Endothelial cell of umbilical vein (primary cell): ENCODE measurements around the gene NUDT16L1. TPM values are rescaled to one million over a fixed set of nuclear protein-coding genes. Genes with fewer than 3 reads are reported as not detected.

Source experiments
- BruUV-seq: library from RNA; stranded (reverse); fragments of 400-500 nt; replicated peaks from 2 replicates; lab custom pipeline; 2021; lab: Mats Ljungman, UMichigan
- CTCF ChIA-PET: fragments of 300-600, 350-600 bp; sonication (Branson Sonifier 250); formaldehyde crosslinking; loops from one replicate; lab custom pipeline; 2021; ENCODE audit warnings: antibody characterized with exemption, inconsistent platforms; lab: Charles Lee
- POLR2A ChIA-PET: fragments of 300-600, 350-600 bp; sonication (Branson Sonifier 250); formaldehyde crosslinking; loops from one replicate; lab custom pipeline; 2021; ENCODE audit warnings: antibody characterized with exemption, inconsistent platforms; lab: Charles Lee
- DNase-seq: peaks from one replicate; pipeline ENCODE4 v3.0.0-alpha.2; 2011; ENCODE audit warnings: low read depth, low spot score
- FAIRE-seq: peaks from 2 replicates; lab custom pipeline; 2011; peaks lifted over from hg19 to GRCh38; lab: Jason Lieb, UNC
- H2AFZ ChIP-seq: 2 replicates; pipeline ENCODE4 v1.6.0; 2012; ENCODE audit warnings: low read depth, low read length, control low read depth, inconsistent platforms
- H3K27ac ChIP-seq: 2 replicates; pipeline ENCODE4 v1.5.1; 2011; ENCODE audit warnings: low read depth, mild to moderate bottlenecking, control low read depth, low read length, moderate library complexity; ENCODE audit not compliant: insufficient read depth
- H3K27me3 ChIP-seq, 2 experiments: 2 replicates each; pipeline versions ENCODE4 v1.6.0 to v1.6.1; 2011; ENCODE audit warnings: low read length in 2 of 2, mixed read lengths in 1 of 2; ENCODE audit not compliant: control insufficient read depth in 2 of 2, insufficient read depth in 2 of 2
- H3K36me3 ChIP-seq, 2 experiments: 2 replicates in 1 of 2; 3 replicates in 1 of 2; pipeline ENCODE4 v1.5.1; 2011; ENCODE audit warnings: low read length in 2 of 2, mild to moderate bottlenecking in 1 of 2, moderate library complexity in 1 of 2; ENCODE audit not compliant: control insufficient read depth in 2 of 2, insufficient read depth in 2 of 2; ENCODE audit errors: extremely low read depth in 1 of 2
- H3K4me1 ChIP-seq: 3 replicates; pipeline ENCODE4 v1.5.1; 2011; ENCODE audit warnings: mild to moderate bottlenecking, low read length; ENCODE audit not compliant: control insufficient read depth, insufficient read depth; ENCODE audit errors: extremely low read depth
- H3K4me2 ChIP-seq: 2 replicates; pipeline ENCODE4 v1.6.1; 2011; ENCODE audit warnings: low read length, control low read depth, mixed read lengths; ENCODE audit not compliant: insufficient read depth
- H3K4me3 ChIP-seq, 3 experiments: fragments of 200-600 bp in 1 of 3; sonication (generic), shearing (Covaris generic) in 1 of 3; replicated peaks in 1 of 3; 2 replicates each; pipeline ENCODE4 v1.5.1; 2011 to 2016; ENCODE audit warnings: control low read depth in 3 of 3, low read length in 3 of 3, mild to moderate bottlenecking in 2 of 3, inconsistent platforms in 1 of 3, low read depth in 1 of 3, moderate library complexity in 1 of 3; ENCODE audit not compliant: insufficient read depth in 1 of 3
- H3K79me2 ChIP-seq: 2 replicates; pipeline ENCODE4 v1.6.0; 2012; ENCODE audit warnings: low read length, inconsistent platforms; ENCODE audit not compliant: control insufficient read depth, insufficient read depth
- H3K9ac ChIP-seq: replicated peaks from 2 replicates; pipeline ENCODE3; 2011; ENCODE audit warnings: low read length, control low read depth; ENCODE audit not compliant: insufficient read depth; ENCODE audit errors: extremely low read depth
- H3K9me1 ChIP-seq: replicated peaks from 3 replicates; pipeline ENCODE4 v1.6.0; 2011; ENCODE audit warnings: mild to moderate bottlenecking, low read length; ENCODE audit not compliant: control insufficient read depth, insufficient read depth; ENCODE audit errors: extremely low read depth
- H3K9me3 ChIP-seq: replicated peaks from 2 replicates; pipeline ENCODE4 v1.5.1; 2012; ENCODE audit warnings: low read length, inconsistent platforms; ENCODE audit not compliant: control insufficient read depth, insufficient read depth
- H4K20me1 ChIP-seq: replicated peaks from 2 replicates; pipeline ENCODE3; 2011; ENCODE audit warnings: mild to moderate bottlenecking, low read length; ENCODE audit not compliant: control insufficient read depth, insufficient read depth; ENCODE audit errors: extremely low read depth
- CTCF ChIP-seq, 2 donors: IDR thresholded peaks; 1 replicate in 1 of 2; 2 replicates in 1 of 2; pipeline ENCODE4 v1.5.1; 2011; ENCODE audit warnings: low read length in 2 of 2, mild to moderate bottlenecking in 2 of 2, moderate library complexity in 2 of 2, control low read depth in 1 of 2, inconsistent platforms in 1 of 2, low read depth in 1 of 2; ENCODE audit not compliant: insufficient read depth in 1 of 2; ENCODE audit errors: extremely low read depth in 1 of 2
- EZH2 ChIP-seq: IDR thresholded peaks from 2 replicates; pipeline ENCODE4 v1.6.1; 2012; ENCODE audit warnings: borderline replicate concordance, low read depth, mild to moderate bottlenecking, moderate library complexity, low read length, inconsistent platforms; ENCODE audit not compliant: severe bottlenecking
- GATA2 ChIP-seq: IDR thresholded peaks from 2 replicates; pipeline ENCODE4 v1.7.0; 2011; ENCODE audit warnings: low read depth, mild to moderate bottlenecking, moderate library complexity, mixed read lengths, low read length; ENCODE audit not compliant: insufficient read length, insufficient read depth
- JUN ChIP-seq: IDR thresholded peaks from 2 replicates; pipeline ENCODE4 v1.6.1; 2011; ENCODE audit warnings: borderline replicate concordance, low read depth; ENCODE audit not compliant: insufficient read length, insufficient read depth
- MYC ChIP-seq: IDR thresholded peaks from one replicate; pipeline ENCODE4 v1.6.1; 2011; ENCODE audit warnings: mild to moderate bottlenecking, low read depth, low read length
- POLR2A ChIP-seq: IDR thresholded peaks from 2 replicates; pipeline ENCODE4 v1.6.1; 2012; ENCODE audit warnings: low read depth, mild to moderate bottlenecking, control low read depth, low read length
- dilution Hi-C: fragments of 300-500 bp; cut with MboI; formaldehyde crosslinking; loops from one replicate; pipeline ENCODE4 v1.15.0; 2019; ENCODE audit warnings: low sequenced_read_pairs; ENCODE audit not compliant: extremely low pct_ligation_motif_present
- intact Hi-C: fragments of 100-400 bp; cut with micrococcal nuclease; formaldehyde crosslinking; loops from one replicate; pipeline ENCODE4 v1.10.0; 2022
- polyA plus RNA-seq, 4 experiments: library from polyadenylated mRNA; depleted of rRNA in 3 of 4; stranded (reverse) in 3 of 4; unstranded in 1 of 4; fragments of >200 nt; gene quantifications; 2 replicates each; pipeline versions ENCODE4 v1.2.1 to v1.2.3, GENCODE V29; 2011 to 2012; ENCODE audit warnings: missing spikeins in 1 of 4
- total RNA-seq: library from RNA; stranded (reverse); gene quantifications from 2 replicates; pipeline ENCODE4 v1.2.3, GENCODE V29; 2021
- TF ChIP-seq, protein P1 (sequence below): IDR thresholded peaks from 2 replicates; pipeline ENCODE4 v1.6.1; 2011; ENCODE audit not compliant: insufficient read depth, insufficient read length

Gene NUDT16L1
- total and polyA plus RNA-seq, 2 donors (not counting 3 experiments of a cell fraction or from before 2014, with no cell fraction given), result 24.7 to 53.1 TPM

- no peaks in the 10 kb centered on the region for H3K4me1 ChIP-seq
- no peak overlapping the region for H3K9ac ChIP-seq
- intact Hi-C loops (no loop called here), dilution Hi-C loops (no loop called here)
- no peaks in the 10 kb centered on the region for H4K20me1 ChIP-seq
- no peaks in the 10 kb centered on the region for H3K9me1 ChIP-seq
- CTCF ChIA-PET, result no interaction called here
- BruUV-seq, result no TSS peak
- H3K9me3 ChIP-seq, result no peaks in the 10 kb centered on the region
- no peak overlapping the region for H3K4me2 ChIP-seq
- H3K27me3 ChIP-seq, result no peaks in the 10 kb centered on the region
- POLR2A ChIA-PET, result interaction anchor here (0.6 kb wide), 1 partner anchor 12 kb away, joined by 3 read pairs; no protein-coding TSS in a partner anchor
- peaks cover 2 to 4% of the 10 kb centered on the region in 2 experiments for H3K36me3 ChIP-seq
- DNase-seq (no peak), FAIRE-seq (no peak)
- no peak overlapping the region for H3K27ac ChIP-seq
- TF ChIP-seq EZH2 (no peak), MYC (no peak), GATA2 (no peak), CTCF (IDR thresholded peaks at IDR 0.05; ENCODE audit: extremely low read depth in 1 of 2, insufficient read depth in 1 of 2, low read depth in 1 of 2, low read length in 2 of 2) (no peak), POLR2A (no peak), JUN (no peak)
- TF ChIP-seq, protein P1, sequence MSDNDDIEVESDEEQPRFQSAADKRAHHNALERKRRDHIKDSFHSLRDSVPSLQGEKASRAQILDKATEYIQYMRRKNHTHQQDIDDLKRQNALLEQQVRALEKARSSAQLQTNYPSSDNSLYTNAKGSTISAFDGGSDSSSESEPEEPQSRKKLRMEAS, result no peak
- H2AFZ ChIP-seq, result no peak overlapping the region
- no peak overlapping the region for H3K4me3 ChIP-seq
- no peaks in the 10 kb centered on the region for H3K79me2 ChIP-seq
Measured at GRCh38 chr16:4714996-4715395, 21.6 kb downstream of the NUDT16L1 start.
